Thymus (tissue), 11 donors: Measurements from ENCODE around the gene SLC22A2. TPM values are rescaled to one million over a fixed set of nuclear protein-coding genes. Genes with fewer than 3 reads are reported as not detected.

Experiments used
- DNase-seq, 9 donors: peaks; one replicate each; pipeline ENCODE4 v3.0.0-alpha.2; 2013; ENCODE audit warnings: low spot score in 9 of 9, low read depth in 6 of 9, missing footprints in 1 of 9
- H3K27ac ChIP-seq, 2 donors: one replicate each; pipeline ENCODE4 v1.5.1; 2013; ENCODE audit warnings: control low read depth in 1 of 2, low read depth in 1 of 2, low read length in 1 of 2, mild to moderate bottlenecking in 1 of 2, moderate library complexity in 1 of 2
- H3K27me3 ChIP-seq, 2 donors: one replicate each; pipeline ENCODE4 v1.5.1; 2013; ENCODE audit warnings: low read length in 1 of 2; ENCODE audit not compliant: control insufficient read depth in 2 of 2, insufficient read depth in 1 of 2
- H3K36me3 ChIP-seq, 2 donors: one replicate each; pipeline ENCODE4 v1.5.1; 2013; ENCODE audit warnings: low read length in 1 of 2, mild to moderate bottlenecking in 1 of 2, moderate library complexity in 1 of 2; ENCODE audit not compliant: control insufficient read depth in 2 of 2, insufficient read depth in 2 of 2
- H3K4me1 ChIP-seq, 2 donors: one replicate each; pipeline ENCODE4 v1.5.1; 2013; ENCODE audit warnings: low read length in 2 of 2; ENCODE audit not compliant: control insufficient read depth in 2 of 2, insufficient read depth in 2 of 2
- H3K4me3 ChIP-seq, 2 donors: one replicate each; pipeline ENCODE4 v1.5.1; 2013; ENCODE audit warnings: low read length in 2 of 2, control low read depth in 1 of 2, mild to moderate bottlenecking in 1 of 2
- H3K9me3 ChIP-seq, 2 donors: one replicate each; pipeline ENCODE4 v1.5.1; 2013; ENCODE audit warnings: low read length in 1 of 2, mild to moderate bottlenecking in 1 of 2; ENCODE audit not compliant: control insufficient read depth in 2 of 2, insufficient read depth in 1 of 2
- WGBS: extraction: QIAGEN DNeasy Blood & Tissue Kit; methylation state at CpG from one replicate; pipeline ENCODE4 v1.1.7; 2013; 5-methylcytosine and 5-hydroxymethylcytosine counted together
- polyA plus RNA-seq: library from polyadenylated mRNA; stranded (reverse); fragments of 200-250 nt; gene quantifications from one replicate; pipeline ENCODE4 v1.2.3, GENCODE V29; 2013
- total RNA-seq: library from RNA; stranded (reverse); fragments of 120-200 nt; gene quantifications from one replicate; pipeline ENCODE4 v1.2.4, GENCODE V29; 2013
- donor health status: healthy.

SLC22A2 gene
- total and polyA plus RNA-seq, 2 donors, result 0.39 TPM; not detected in 1

GRCh38 chr6:160269023-160269521, 10.5 kb upstream of the SLC22A2 start:
- Histone ChIP-seq H3K27ac (no peak overlapping the region), H3K9me3 (no peaks in the 10 kb centered on the region), H3K36me3 (no peaks in the 10 kb centered on the region), H3K4me1 (no peaks in the 10 kb centered on the region), H3K4me3 (no peak overlapping the region), H3K27me3 (no peaks in the 10 kb centered on the region)
- WGBS, result 94% methylated on average over 4 of the region's 4 CpGs
- DNase-seq, result no peak

- WGBS, result 95% methylated on average over 6 of the region's 6 CpGs
- Histone ChIP-seq H3K27me3 (no peaks in the 10 kb centered on the region), H3K36me3 (no peaks in the 10 kb centered on the region), H3K4me1 (no peaks in the 10 kb centered on the region), H3K4me3 (no peak overlapping the region), H3K27ac (no peak overlapping the region), H3K9me3 (no peaks in the 10 kb centered on the region)
- DNase-seq, result no peak
Measured at GRCh38 chr6:160267102-160267501, 8.5 kb upstream of the SLC22A2 start.

GRCh38 chr6:160265869-160266476, 7.4 kb upstream of the SLC22A2 start:
- no peaks in the 10 kb centered on the region for H3K9me3 ChIP-seq
- no peak overlapping the region for H3K4me3 ChIP-seq
- no peaks in the 10 kb centered on the region for H3K27me3 ChIP-seq
- no peak overlapping the region for H3K27ac ChIP-seq
- no peaks in the 10 kb centered on the region for H3K4me1 ChIP-seq
- no peaks in the 10 kb centered on the region for H3K36me3 ChIP-seq
- no peak for DNase-seq
- WGBS, result 80% methylated on average over 6 of the region's 6 CpGs

DNA sequence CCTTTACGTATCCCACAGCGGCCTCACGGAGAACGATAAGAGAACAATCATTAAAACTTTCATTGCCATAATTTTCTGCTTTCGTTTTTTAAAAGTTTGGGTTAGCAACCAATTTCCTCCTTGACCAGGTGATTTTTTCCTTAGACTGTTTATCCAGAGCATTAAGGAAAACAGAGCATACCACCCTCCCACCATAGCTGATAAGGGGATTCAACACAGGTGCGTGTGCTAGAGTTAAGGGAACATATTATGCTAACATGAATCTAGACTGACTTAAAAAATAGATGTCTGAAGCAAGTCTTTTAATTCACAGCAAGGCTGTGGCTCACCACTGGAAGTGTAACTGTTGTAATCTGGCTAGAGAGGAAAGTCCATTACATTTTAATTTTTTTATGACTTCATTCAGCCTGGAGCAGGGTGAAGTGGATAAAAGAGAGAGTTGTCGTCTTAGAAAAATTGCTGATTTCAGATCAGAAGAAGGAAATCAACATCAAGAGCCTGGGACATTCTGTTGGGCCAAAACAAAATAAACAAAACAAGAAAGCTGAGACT, 5.5 kb upstream of the SLC22A2 start:
- Histone ChIP-seq H3K27ac (no peak overlapping the region), H3K9me3 (no peaks in the 10 kb centered on the region), H3K4me1 (no peaks in the 10 kb centered on the region), H3K4me3 (no peak overlapping the region), H3K36me3 (no peaks in the 10 kb centered on the region), H3K27me3 (no peaks in the 10 kb centered on the region)
- DNase-seq, result no peak
- 91% methylated on average over 7 of the region's 7 CpGs for WGBS

DNA sequence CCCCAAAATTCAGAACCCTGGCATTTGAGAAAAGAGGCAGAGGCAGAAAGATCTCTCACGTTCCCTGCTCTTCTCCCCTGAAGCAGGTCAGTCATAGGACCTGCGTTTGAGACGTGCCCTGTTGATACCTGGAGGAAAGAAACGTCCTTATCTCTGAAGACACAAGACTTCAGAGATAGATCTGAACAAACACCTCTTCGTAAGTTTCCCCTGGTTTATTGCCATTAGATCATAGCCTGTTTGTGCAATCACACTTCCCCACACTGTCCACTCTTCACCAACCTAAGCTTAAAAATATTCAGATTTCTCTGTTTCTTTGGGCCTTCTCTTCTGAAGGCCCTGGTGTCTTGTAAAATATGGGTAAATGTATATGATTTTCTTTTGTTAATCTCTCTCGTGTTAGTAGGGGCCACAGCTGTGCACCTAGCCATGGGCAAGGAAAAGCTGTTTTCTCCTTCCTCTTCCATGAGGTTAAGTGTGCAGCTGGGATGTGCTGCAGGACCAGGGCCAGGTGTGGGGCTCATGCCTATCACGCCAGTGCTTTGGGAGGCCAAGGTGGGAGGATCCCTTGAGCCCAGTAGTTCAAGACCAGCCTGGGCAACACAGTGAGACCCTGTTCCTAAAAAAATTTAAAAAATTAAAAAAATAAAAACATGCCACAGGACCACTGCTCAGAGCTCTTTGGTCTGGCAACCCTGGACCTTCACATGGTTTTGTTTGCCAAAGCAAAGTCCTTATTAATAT, 4.7 kb upstream of the SLC22A2 start:
- no peaks in the 10 kb centered on the region for H3K4me1 ChIP-seq
- H3K27me3 ChIP-seq, result no peaks in the 10 kb centered on the region
- no peak overlapping the region for H3K27ac ChIP-seq
- no peak overlapping the region for H3K4me3 ChIP-seq
- H3K9me3 ChIP-seq, result no peaks in the 10 kb centered on the region
- DNase-seq, result no peak
- 70% methylated on average over 7 of the region's 7 CpGs for WGBS
- no peaks in the 10 kb centered on the region for H3K36me3 ChIP-seq

- 85% methylated on average over 7 of the region's 7 CpGs for WGBS
- no peaks in the 10 kb centered on the region for H3K9me3 ChIP-seq
- H3K27me3 ChIP-seq, result no peaks in the 10 kb centered on the region
- no peak overlapping the region for H3K4me3 ChIP-seq
- no peaks in the 10 kb centered on the region for H3K4me1 ChIP-seq
- H3K36me3 ChIP-seq, result no peaks in the 10 kb centered on the region
- no peak overlapping the region for H3K27ac ChIP-seq
- no peak for DNase-seq
Measured at GRCh38 chr6:160261991-160262680, 3.5 kb upstream of the SLC22A2 start.

GRCh38 chr6:160260803-160261450, 2.3 kb upstream of the SLC22A2 start:
- H3K4me3 ChIP-seq, result no peak overlapping the region
- no peaks in the 10 kb centered on the region for H3K27me3 ChIP-seq
- H3K36me3 ChIP-seq, result no peaks in the 10 kb centered on the region
- no peak overlapping the region for H3K27ac ChIP-seq
- 72% methylated on average over 6 of the region's 6 CpGs for WGBS
- H3K4me1 ChIP-seq, result no peaks in the 10 kb centered on the region
- no peak for DNase-seq
- H3K9me3 ChIP-seq, result no peaks in the 10 kb centered on the region

- H3K36me3 ChIP-seq, result no peaks in the 10 kb centered on the region
- H3K4me1 ChIP-seq, result no peaks in the 10 kb centered on the region
- no peaks in the 10 kb centered on the region for H3K27me3 ChIP-seq
- DNase-seq, result no peak
- H3K4me3 ChIP-seq, result no peak overlapping the region
- no peak overlapping the region for H3K27ac ChIP-seq
- 86% methylated on average over 14 of the region's 14 CpGs for WGBS
- no peaks in the 10 kb centered on the region for H3K9me3 ChIP-seq
Measured at GRCh38 chr6:160260367-160260766, 1.7 kb upstream of the SLC22A2 start.
